Measurements from ENCODE around the gene ADGRG6.
A peak's percentile ranks its signal among the peaks of the same experiment; 100 is the strongest.
"Not testable (repeated sequence)": the region's sequence is repeated elsewhere in the genome, so short reads cannot be mapped to it uniquely, and the experiment has no call there.

Gene ADGRG6

GRCh38 chr6:142280265-142280664 is 21.5 kb upstream of the ADGRG6 start:
- no peaks in the 10 kb centered on the region for H3K36me3 Mint-ChIP-seq
- no peak overlapping the region for H3K27ac Mint-ChIP-seq
- H3K27me3 Mint-ChIP-seq: peaks cover 0 to 4% of the 10 kb centered on the region in 2 donors
- H3K4me3 Mint-ChIP-seq: no peak overlapping the region
- no peaks in the 10 kb centered on the region for H3K4me1 Mint-ChIP-seq
- peaks cover 5 to 18% of the 10 kb centered on the region in 2 donors for H3K9me3 Mint-ChIP-seq
- no peak for DNase-seq
- no peak for ATAC-seq (replicated peaks)

- peaks cover 5 to 18% of the 10 kb centered on the region in 2 donors for H3K9me3 Mint-ChIP-seq
- no peak for DNase-seq
- no peak for ATAC-seq (replicated peaks)
These were observed 20.9 kb upstream of the ADGRG6 start for GRCh38 chr6:142280927-142281326.

GRCh38 chr6:142283138-142283537 is 18.7 kb upstream of the ADGRG6 start:
- H3K4me3 Mint-ChIP-seq; H3K27me3 Mint-ChIP-seq; H3K27ac Mint-ChIP-seq; H3K4me1 Mint-ChIP-seq; H3K36me3 Mint-ChIP-seq; ATAC-seq (replicated peaks); DNase-seq: not testable (repeated sequence)
- peaks cover 5 to 15% of the 10 kb centered on the region in 2 donors for H3K9me3 Mint-ChIP-seq

More at GRCh38 chr6:142280927-142281326, 20.9 kb upstream of the ADGRG6 start:
- Mint-ChIP-seq H3K4me3 (no peak overlapping the region), H3K4me1 (no peaks in the 10 kb centered on the region), H3K27ac (no peak overlapping the region), H3K36me3 (no peaks in the 10 kb centered on the region), H3K27me3 (peaks cover 0 to 4% of the 10 kb centered on the region in 2 donors)

- Mint-ChIP-seq H3K27me3 (no peaks in the 10 kb centered on the region), H3K36me3 (no peaks in the 10 kb centered on the region), H3K9me3 (peaks cover 5 to 15% of the 10 kb centered on the region in 2 donors), H3K27ac (no peak overlapping the region), H3K4me3 (no peak overlapping the region), H3K4me1 (no peaks in the 10 kb centered on the region)
- ATAC-seq (replicated peaks): no peak
- no peak for DNase-seq
These were observed 17.4 kb upstream of the ADGRG6 start for GRCh38 chr6:142284419-142284818.

GRCh38 chr6:142285235-142286087 is 16.3 kb upstream of the ADGRG6 start:
- H3K36me3 Mint-ChIP-seq: no peaks in the 10 kb centered on the region
- no peak overlapping the region for H3K27ac Mint-ChIP-seq
- ATAC-seq (replicated peaks): no peak
- peaks cover 5 to 15% of the 10 kb centered on the region in 2 donors for H3K9me3 Mint-ChIP-seq
- H3K27me3 Mint-ChIP-seq: no peaks in the 10 kb centered on the region
- no peaks in the 10 kb centered on the region for H3K4me1 Mint-ChIP-seq
- no peak overlapping the region for H3K4me3 Mint-ChIP-seq
- no peak for DNase-seq

- H3K36me3 Mint-ChIP-seq: no peaks in the 10 kb centered on the region
- H3K27me3 Mint-ChIP-seq: no peaks in the 10 kb centered on the region
- ATAC-seq (replicated peaks) (no peak), DNase-seq (no peak)
- peaks cover 3 to 12% of the 10 kb centered on the region in 2 donors for H3K9me3 Mint-ChIP-seq
- H3K4me3 Mint-ChIP-seq: no peak overlapping the region
- H3K27ac Mint-ChIP-seq: no peak overlapping the region
- no peaks in the 10 kb centered on the region for H3K4me1 Mint-ChIP-seq
These were observed 15.8 kb upstream of the ADGRG6 start for GRCh38 chr6:142286088-142286409.

- H3K4me1 Mint-ChIP-seq: peaks cover 4% of the 10 kb centered on the region in 2 donors
- H3K36me3 Mint-ChIP-seq: no peaks in the 10 kb centered on the region
- no peak for ATAC-seq (replicated peaks)
These were observed 12.1 kb upstream of the ADGRG6 start for GRCh38 chr6:142289687-142290086.

GRCh38 chr6:142290851-142291250 is 11.0 kb upstream of the ADGRG6 start:
- Mint-ChIP-seq H3K4me1 (peaks cover 6 to 10% of the 10 kb centered on the region in 2 donors), H3K36me3 (no peaks in the 10 kb centered on the region), H3K4me3 (no peak overlapping the region), H3K9me3 (peaks cover 0 to 2% of the 10 kb centered on the region in 2 donors), H3K27ac (no peak overlapping the region), H3K27me3 (no peaks in the 10 kb centered on the region)
- DNase-seq (no peak), ATAC-seq (replicated peaks) (no peak)

More at GRCh38 chr6:142289687-142290086, 12.1 kb upstream of the ADGRG6 start:
- H3K27me3 Mint-ChIP-seq: no peaks in the 10 kb centered on the region
- no peak overlapping the region for H3K4me3 Mint-ChIP-seq
- peaks cover 0 to 2% of the 10 kb centered on the region in 2 donors for H3K9me3 Mint-ChIP-seq
- no peak for DNase-seq
- no peak overlapping the region for H3K27ac Mint-ChIP-seq

- peaks cover 0 to 2% of the 10 kb centered on the region in 2 donors for H3K9me3 Mint-ChIP-seq
- DNase-seq (no peak), ATAC-seq (replicated peaks) (no peak)
- peaks cover 6 to 10% of the 10 kb centered on the region in 2 donors for H3K4me1 Mint-ChIP-seq
- no peaks in the 10 kb centered on the region for H3K36me3 Mint-ChIP-seq
- H3K27me3 Mint-ChIP-seq: no peaks in the 10 kb centered on the region
- H3K4me3 Mint-ChIP-seq: no peak overlapping the region
- no peak overlapping the region for H3K27ac Mint-ChIP-seq
These were observed 10.3 kb upstream of the ADGRG6 start for GRCh38 chr6:142291512-142291911.

GRCh38 chr6:142292166-142292924 is 9.5 kb upstream of the ADGRG6 start:
- DNase-seq (no peak), ATAC-seq (replicated peaks) (no peak)
- Mint-ChIP-seq H3K36me3 (no peaks in the 10 kb centered on the region), H3K27ac (no peak overlapping the region), H3K27me3 (no peaks in the 10 kb centered on the region), H3K9me3 (peaks cover 0 to 2% of the 10 kb centered on the region in 2 donors), H3K4me3 (no peak overlapping the region), H3K4me1 (peaks cover 6 to 10% of the 10 kb centered on the region in 2 donors)

GRCh38 chr6:142293121-142293520 is 8.7 kb upstream of the ADGRG6 start:
- Mint-ChIP-seq H3K27me3 (no peaks in the 10 kb centered on the region), H3K27ac (no peak overlapping the region), H3K36me3 (no peaks in the 10 kb centered on the region), H3K9me3 (peaks cover 0 to 2% of the 10 kb centered on the region in 2 donors), H3K4me1 (peaks cover 8 to 12% of the 10 kb centered on the region in 2 donors), H3K4me3 (no peak overlapping the region)
- DNase-seq (no peak), ATAC-seq (replicated peaks) (no peak)

- ATAC-seq (replicated peaks) (peak; percentile 46 to 59), DNase-seq (no peak)
- H3K4me1 Mint-ChIP-seq: peaks cover 11 to 15% of the 10 kb centered on the region in 2 donors
- no peaks in the 10 kb centered on the region for H3K27me3 Mint-ChIP-seq
- H3K36me3 Mint-ChIP-seq: no peaks in the 10 kb centered on the region
- H3K4me3 Mint-ChIP-seq: no peak overlapping the region
- no peak overlapping the region for H3K27ac Mint-ChIP-seq
- H3K9me3 Mint-ChIP-seq: peaks cover 0 to 2% of the 10 kb centered on the region in 2 donors
These were observed 7.1 kb upstream of the ADGRG6 start for GRCh38 chr6:142294679-142295078.

GRCh38 chr6:142296975-142297604 is 4.7 kb upstream of the ADGRG6 start:
- Mint-ChIP-seq H3K27ac (no peak overlapping the region), H3K27me3 (peaks cover 11 to 14% of the 10 kb centered on the region in 2 donors), H3K9me3 (peaks cover 0 to 2% of the 10 kb centered on the region in 2 donors), H3K36me3 (no peaks in the 10 kb centered on the region), H3K4me1 (peaks cover 17 to 28% of the 10 kb centered on the region in 2 donors), H3K4me3 (no peak overlapping the region)
- no peak for DNase-seq
- ATAC-seq (replicated peaks): no peak

- Mint-ChIP-seq H3K27ac (no peak overlapping the region), H3K27me3 (peaks cover 16 to 19% of the 10 kb centered on the region in 2 donors), H3K9me3 (peaks cover 0 to 2% of the 10 kb centered on the region in 2 donors), H3K4me3 (no peak overlapping the region), H3K36me3 (no peaks in the 10 kb centered on the region), H3K4me1 (peaks cover 17 to 29% of the 10 kb centered on the region in 2 donors)
- ATAC-seq (replicated peaks): no peak
- no peak for DNase-seq
These were observed 4.2 kb upstream of the ADGRG6 start for GRCh38 chr6:142297605-142297995.
